GM18526 (cell line): ENCODE results near the gene TMEM52B.

ENCODE experiments used
- POLR2A ChIP-seq: IDR thresholded peaks from 3 replicates; pipeline ENCODE4 v1.6.1; 2011; ENCODE audit not compliant: insufficient read length; ENCODE audit errors: extremely low read depth

Gene TMEM52B

DNA sequence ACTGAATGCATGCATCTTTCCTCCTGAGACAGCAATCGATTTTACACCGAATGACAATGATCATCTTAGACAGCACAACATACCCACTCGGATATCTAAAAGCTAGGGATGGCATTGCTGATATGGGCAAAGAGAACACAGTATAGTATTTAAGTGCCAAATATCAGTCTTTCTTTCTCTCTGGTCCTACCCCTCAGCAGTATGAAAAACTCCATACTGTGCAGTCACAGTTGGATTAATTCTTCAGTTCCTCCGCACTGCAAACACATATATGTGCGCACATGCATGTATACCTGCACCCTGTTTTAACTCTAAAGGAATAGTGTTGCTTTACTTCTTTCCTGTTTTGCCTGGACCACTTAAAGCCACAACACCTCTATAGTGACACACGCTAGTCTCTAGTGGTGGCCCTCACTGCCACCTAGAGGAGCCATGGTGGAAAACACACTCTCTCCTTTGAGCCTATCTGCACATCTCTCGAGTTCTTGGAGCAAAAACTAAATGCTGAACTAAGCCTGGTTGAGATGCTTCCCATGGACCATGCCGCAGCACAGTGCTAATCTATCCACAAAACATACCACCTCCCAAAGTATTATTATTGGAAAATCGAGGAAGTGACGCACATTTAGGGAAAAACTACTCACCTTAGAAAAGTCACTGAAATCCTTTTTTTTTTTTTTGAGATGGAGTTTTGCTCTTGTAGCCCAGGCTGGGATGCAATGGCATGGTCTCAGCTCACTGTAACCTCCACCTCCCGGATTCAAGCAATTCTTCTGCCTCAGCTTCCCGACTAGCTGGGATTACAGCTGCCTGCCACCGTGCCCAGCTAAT is 11.9 kb downstream of the TMEM52B start:
- TF ChIP-seq POLR2A: no peak

DNA sequence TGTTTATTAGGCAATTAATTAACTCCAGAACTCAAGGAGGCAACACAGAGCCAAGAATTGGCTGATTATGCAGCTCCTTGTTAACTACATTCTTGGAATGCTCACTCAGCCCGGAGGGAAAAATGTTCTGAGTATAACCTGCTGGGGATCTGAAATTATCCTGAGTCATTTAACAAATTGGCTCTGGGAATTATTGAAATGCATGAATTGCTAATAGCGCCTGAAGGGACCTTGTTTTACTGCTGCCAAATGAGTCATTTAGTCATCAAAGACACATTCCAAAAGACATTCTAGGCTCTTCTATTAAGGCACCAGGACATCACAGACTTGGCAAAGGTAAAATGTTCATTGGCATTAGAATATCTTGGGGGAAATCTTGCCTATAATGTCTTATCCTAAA is 13.0 kb downstream of the TMEM52B start:
- no peak for TF ChIP-seq POLR2A

DNA sequence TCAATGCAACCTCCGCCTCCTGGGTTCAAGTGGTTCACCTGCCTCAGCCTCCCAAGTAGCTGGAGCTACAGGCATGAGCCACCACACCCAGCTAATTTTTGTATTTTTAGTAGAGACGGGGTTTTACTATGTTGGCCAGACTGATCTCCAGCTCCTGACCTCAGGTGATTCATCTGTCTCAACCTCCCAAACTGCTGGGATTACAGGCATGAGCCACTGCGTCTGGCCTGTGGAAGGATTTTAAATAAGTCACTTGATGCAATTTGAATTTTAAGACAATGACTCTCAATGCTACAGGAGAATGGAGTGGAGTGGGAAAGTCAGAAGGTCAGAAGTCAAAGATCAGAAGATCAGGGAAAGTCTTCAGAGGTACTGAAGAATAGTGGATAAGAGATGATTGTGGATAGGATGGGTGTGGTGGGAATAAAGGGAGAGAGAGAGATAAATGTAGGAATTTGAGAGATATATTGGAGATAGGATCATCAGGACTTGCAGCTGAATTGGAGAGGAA is 15.4 kb downstream of the TMEM52B start:
- TF ChIP-seq POLR2A: no peak

DNA sequence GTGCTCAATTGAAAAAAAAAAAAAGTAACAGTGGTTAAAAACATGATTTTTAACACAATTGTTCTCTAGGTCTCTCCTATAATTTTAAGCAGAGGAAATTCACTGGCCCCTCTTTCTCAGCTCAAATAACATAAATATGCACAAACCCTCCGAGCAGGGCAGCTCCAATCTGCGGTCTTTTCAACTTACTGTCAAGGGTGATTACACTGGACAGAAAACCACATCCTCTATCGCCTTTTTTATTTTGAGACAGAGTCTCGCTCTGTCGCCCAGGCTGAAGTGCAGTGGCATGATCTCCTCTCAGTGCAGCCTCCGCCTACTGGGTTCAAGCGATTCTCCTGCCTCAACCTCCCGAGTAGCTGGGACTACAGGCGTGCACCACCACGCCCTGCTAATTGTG is 17.4 kb downstream of the TMEM52B start:
- no peak for TF ChIP-seq POLR2A

DNA sequence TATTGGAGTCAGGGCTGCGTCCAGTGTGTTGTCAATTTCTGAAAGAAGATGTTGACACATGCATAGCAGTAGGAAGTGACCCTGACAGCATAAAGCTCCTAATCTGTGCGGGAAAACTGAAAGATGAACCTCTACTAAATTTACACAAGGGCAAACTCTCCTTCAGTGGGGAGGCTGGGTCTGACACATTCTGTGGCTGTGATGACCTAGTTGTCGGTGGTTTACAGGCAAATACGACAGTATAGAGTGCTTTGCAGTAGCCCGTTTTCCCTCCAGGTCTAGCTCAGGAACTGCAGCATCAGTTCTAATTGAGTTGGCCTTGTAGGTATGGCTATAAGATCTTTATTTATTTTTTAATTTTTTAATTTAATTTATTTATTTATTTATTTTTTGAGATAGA is 19.0 kb downstream of the TMEM52B start:
- TF ChIP-seq POLR2A: no peak

DNA sequence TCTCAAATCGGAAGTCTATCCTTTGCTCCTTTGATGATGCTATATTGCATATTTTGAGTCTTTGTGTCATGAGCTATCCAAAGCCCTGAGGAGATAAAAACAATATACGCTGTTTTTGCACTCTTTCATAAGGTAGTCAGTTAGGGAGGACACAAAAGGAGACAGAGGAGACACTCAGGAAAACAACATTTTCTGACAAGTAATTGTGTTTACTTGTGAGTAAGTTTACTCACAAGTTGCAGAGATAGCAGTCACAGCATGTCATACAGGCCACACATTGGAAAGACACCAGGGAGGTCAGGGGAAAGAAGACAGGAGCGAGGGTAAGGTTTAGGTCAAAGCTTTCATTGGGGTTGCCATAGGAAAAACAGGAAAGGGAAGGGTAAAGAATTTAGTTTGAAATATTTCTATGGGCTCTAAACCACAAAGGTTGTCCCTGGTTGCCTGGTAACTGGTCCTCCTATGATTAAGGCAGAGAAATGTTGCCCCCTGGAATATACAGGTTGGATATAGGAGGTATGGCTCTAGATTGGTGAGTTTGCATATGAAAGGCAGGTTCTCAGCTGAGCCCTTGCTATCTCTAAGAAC is 26.5 kb downstream of the TMEM52B start:
- TF ChIP-seq POLR2A: no peak

DNA sequence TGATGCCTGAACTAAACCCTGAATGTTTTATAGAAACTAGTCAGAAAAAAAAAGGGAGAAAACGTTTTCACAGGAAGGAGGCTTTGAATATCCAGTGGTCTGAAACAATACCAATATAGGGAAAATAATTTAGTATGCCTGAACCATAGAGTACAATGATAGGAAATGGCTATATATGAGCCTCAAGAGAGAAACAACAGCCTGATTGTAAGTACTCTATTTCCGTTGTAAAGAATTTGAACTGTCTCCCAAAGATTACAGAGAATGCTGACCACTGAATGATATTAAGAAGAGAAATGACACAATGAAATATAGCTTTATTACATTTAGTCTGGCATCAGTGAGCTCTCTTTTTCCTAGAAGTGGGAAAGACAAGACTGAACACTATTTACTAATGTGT is 28.3 kb downstream of the TMEM52B start:
- TF ChIP-seq POLR2A: no peak

DNA sequence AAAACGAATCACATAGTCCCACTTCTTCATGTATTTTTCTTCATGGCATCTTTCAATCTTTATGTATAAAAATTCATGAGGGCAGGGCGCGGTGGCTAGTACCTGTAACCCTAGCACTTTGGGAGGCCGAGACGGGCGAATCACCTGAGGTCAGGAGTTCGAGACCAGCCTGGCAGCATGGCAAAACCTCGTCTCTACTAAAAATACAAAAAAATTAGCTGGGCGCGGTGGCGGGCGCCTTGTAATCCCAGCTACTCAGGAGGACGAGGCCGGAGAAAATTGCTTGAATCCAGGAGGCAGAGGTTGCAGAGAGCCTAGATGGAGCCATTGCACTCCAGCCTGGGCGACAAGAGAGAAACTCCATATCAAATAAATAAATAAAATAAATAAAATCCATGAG is 31.4 kb downstream of the TMEM52B start:
- TF ChIP-seq POLR2A: no peak

DNA sequence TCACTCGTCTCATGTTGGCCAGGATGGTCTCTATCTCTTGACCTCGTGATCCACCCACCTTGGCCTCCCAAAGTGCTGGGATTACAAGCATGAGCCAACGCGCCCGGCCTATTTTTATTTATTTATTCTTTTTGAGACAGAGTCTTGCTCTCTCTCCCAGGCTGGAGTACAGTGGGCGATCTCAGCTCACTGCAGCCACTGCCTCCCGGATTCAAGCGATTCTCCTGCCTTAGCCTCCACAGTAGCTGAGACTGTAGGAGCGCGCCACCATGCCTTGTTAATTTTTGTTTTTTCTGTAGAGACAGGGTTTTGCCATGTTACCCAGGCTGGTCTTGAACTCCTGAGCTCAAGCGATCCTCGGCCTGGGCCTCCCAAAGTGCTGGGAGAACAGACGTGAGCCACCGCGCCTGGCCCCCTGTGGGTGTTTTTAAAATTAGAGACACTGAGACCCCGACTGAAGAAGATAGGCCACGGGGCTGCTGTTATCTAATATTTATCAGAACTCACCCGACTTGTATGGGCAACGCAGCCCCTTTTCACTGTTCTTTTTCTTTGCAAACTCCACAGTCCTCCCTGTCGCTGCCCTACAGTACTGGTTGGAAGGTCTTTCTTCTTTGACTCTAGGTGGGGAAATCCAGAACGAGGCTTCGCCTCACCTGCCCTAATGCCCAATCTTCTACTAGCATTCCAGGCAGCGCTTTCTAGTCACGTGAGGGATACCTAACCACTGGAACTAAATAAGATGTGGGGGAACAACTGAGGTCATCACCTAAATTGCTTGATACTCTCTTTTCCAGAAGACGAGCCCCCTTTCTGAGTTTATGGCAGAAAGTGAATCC is 32.5 kb downstream of the TMEM52B start:
- no peak for TF ChIP-seq POLR2A

DNA sequence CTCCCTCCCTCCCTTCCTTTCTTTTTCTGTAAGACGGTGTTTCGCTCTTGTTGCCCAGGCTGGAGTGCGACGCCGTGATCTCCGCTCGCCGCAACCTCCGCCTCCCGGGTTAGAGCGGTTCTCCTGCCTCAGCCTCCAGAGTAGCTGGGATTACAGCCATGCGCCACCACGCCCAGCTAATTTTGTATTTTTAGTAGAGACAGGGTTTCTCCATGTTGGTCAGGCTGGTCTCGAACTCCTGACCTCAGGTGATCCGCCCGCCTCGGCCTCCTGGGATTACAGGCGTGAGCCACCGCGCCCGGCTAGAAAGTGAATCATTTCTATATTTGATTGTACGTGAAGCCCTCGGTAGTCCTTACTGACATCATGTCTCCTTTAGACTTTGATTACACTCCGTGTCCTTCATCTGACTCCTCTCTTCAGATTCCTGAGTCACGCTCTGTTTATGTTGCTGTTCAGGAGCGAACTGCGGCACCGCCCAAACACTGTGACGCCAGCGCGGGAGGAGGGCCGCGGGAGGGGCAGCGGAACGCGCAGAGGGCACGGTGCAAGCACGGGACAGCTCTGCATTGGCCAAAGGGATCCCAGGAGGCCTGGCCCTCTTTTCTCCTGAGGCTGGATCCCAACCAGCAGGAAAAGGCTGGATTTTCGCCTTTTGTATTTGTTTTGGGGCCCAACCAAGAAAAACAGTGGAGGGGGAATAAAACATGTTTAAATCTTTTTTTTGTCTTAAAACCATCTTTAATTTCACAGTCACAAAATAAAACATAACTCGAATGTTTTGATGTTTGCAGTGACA is 33.3 kb downstream of the TMEM52B start:
- no peak for TF ChIP-seq POLR2A

DNA sequence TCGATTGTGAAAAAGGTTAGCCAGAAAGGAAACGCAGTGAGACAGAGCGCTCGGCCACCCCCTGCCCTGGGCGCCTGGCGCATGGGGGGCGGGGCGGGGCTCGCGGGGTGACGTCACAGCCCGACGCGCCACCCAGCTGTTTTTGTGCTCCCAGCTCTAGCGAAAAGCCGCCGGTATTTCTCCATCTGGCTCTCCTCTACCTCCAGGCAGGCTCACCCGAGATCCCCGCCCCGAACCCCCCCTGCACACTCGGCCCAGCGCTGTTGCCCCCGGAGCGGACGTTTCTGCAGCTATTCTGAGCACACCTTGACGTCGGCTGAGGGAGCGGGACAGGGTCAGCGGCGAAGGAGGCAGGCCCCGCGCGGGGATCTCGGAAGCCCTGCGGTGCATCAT is 33.9 kb downstream of the TMEM52B start, which contains the start of gene GABARAPL1:
TSS of gene GABARAPL1 (plus strand) at position 139 of the 393 bp plus-strand sequence. CDS start at position 392, 253 bp downstream.
- no peak for TF ChIP-seq POLR2A

DNA sequence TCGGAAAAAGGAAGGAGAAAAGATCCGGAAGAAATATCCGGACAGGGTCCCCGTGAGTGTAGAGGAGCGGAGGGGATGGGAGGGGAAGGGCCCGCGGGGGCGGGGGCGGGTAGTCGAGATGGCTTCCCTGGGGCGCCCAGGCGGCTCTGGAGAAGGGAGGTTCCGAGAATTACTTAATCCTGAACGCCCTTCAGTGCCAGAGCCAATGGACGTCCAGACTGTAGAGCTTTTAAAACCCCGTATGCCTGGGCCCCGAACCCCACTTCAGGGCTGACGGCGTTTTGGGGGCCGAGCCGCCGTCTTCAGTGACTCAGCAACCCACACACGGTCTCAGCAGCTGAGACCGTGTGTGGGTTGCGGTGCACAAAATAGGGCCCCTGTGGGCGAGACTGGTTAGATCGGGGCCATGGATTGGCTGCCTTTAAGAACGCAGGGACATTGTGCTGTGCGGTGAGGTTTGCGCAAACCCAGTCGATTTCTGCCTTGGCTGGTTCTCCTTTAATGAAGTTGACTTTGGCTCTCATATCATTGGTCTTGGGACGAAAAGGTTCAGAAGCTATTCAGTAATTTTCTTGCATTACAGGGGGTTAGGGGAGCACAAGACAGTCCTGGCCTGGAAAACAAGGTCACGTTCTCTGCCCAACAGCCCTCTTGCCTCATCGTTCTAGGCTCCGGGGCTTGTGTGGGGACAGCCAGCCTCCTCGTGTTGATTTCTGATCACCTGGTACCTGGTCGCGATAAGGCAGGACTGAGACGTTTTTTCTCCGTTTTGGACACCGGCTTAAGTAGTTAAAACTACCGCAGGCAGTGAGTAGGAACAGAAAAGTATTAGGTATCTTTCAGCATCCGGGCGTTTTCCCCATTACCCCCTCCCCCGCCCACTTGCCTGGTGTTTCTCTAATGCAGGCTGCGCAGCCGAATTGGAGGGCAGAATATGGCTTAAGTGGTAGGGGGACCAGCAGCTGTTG is 34.6 kb downstream of the TMEM52B start:
- TF ChIP-seq POLR2A: no peak

DNA sequence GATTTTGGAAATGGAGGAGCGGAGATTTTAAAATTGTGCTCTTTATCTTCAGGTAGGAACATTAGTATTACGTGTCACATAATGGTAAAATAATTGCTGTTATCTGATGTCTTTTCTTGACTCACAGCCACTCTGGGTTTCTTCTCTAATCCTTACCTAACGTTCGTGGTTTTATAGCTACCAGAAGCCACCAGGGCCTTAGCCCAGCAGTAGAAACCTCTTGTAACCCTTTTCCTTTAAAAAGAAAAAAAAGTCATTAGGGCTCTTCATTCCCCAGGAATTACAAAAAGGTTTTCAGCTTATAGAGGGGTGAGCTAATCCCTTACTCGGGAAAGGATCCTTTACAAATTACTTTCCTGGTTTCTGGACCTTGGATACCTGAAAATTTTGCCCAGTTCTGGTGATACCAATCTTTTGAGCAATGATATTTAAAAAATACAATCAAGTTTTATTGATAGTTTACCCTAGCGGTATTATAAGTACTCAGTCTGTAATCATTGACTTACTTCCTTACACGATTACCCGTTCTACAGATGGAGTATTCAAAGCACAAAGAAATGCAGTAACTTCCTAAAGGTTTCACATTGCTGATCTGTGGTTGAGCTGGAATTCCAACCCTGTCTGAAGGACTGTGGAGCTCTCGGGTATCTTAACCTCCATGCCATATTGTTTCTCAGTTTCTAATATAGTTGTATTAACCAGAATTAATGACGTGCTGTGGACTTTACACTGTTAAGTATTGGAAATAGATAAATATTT is 35.5 kb downstream of the TMEM52B start:
- no peak for TF ChIP-seq POLR2A
